GM12878 (cell line): ENCODE results near the gene OPCML.

Experiments
- BACH1 ChIP-seq: fragments of 450-650 bp; IDR thresholded peaks from 2 replicates; pipeline ENCODE4 v1.6.1; 2017; ENCODE audit warnings: mild to moderate bottlenecking, borderline replicate concordance
- CEBPB ChIP-seq, 2 experiments: fragments of 150-350 bp in 1 of 2; IDR thresholded peaks; 2 replicates each; pipeline ENCODE4 v1.6.1; 2012 to 2014; ENCODE audit warnings: low read depth in 2 of 2, low read length in 2 of 2, borderline replicate concordance in 1 of 2, inconsistent platforms in 1 of 2
- CREB1 ChIP-seq: IDR thresholded peaks from 2 replicates; pipeline ENCODE4 v1.6.1; 2012; ENCODE audit warnings: low read depth, mild to moderate bottlenecking, inconsistent platforms
- CREM ChIP-seq: IDR thresholded peaks from 2 replicates; pipeline ENCODE4 v1.6.1; 2014; ENCODE audit warnings: antibody characterized with exemption, low read depth
- CTCF ChIP-seq, 3 experiments: IDR thresholded peaks in 2 of 3; conservative IDR thresholded peaks in 1 of 3; 2 replicates each; pipeline ENCODE4 v1.5.1; 2011; ENCODE audit warnings: low read depth in 3 of 3, low read length in 3 of 3, mild to moderate bottlenecking in 3 of 3, control low read depth in 2 of 3, moderate library complexity in 2 of 3, inconsistent platforms in 1 of 3, mixed read lengths in 1 of 3; ENCODE audit not compliant: control insufficient read depth in 2 of 3, insufficient read depth in 1 of 3; ENCODE audit errors: extremely low read depth in 1 of 3
- EZH2 ChIP-seq: IDR thresholded peaks from 2 replicates; pipeline ENCODE4 v1.6.1; 2012; ENCODE audit warnings: low read depth, mild to moderate bottlenecking, control low read depth, inconsistent platforms, low read length, borderline replicate concordance; ENCODE audit not compliant: control insufficient read depth
- HDAC2 ChIP-seq: fragments of 200-600 bp; sonication (generic); IDR thresholded peaks from 2 replicates; pipeline ENCODE4 v1.6.1; 2017
- MTA2 ChIP-seq: fragments of 450-650 bp; IDR thresholded peaks from 2 replicates; pipeline ENCODE4 v1.6.1; 2016; ENCODE audit warnings: low read depth, mild to moderate bottlenecking, moderate library complexity
- POLR2A ChIP-seq: IDR thresholded peaks from 2 replicates; pipeline ENCODE4 v1.6.1; 2011; ENCODE audit warnings: low read depth, mild to moderate bottlenecking, low read length
- POLR2AphosphoS5 ChIP-seq: IDR thresholded peaks from 2 replicates; pipeline ENCODE4 v1.6.1; 2011; ENCODE audit warnings: mild to moderate bottlenecking, low read length, inconsistent platforms
- TCF3 ChIP-seq: IDR thresholded peaks from 2 replicates; pipeline ENCODE4 v1.6.1; 2012; ENCODE audit warnings: low read depth, mild to moderate bottlenecking, low read length, borderline replicate concordance; ENCODE audit not compliant: insufficient read depth
- ZZZ3 ChIP-seq: IDR thresholded peaks from 2 replicates; pipeline ENCODE4 v1.6.1; 2011; ENCODE audit warnings: low read depth; ENCODE audit not compliant: control insufficient read depth, insufficient read length

GRCh38 chr11:132921597-132921996 lies 610.7 kb downstream of the OPCML start:
- TF ChIP-seq HDAC2 (no peak), CTCF (IDR thresholded peaks at IDR 0.05 in 2 of 3, conservative IDR thresholded peaks at IDR 0.05 in 1 of 3; ENCODE audit: control insufficient read depth in 2 of 3, extremely low read depth in 1 of 3, insufficient read depth in 1 of 3, low read depth in 3 of 3, low read length in 3 of 3) (no peak), MTA2 (no peak), POLR2A (no peak), CREB1 (no peak), TCF3 (no peak), CREM (no peak), EZH2 (no peak), ZZZ3 (no peak), CEBPB (IDR thresholded peaks at IDR 0.05; ENCODE audit: borderline replicate concordance in 1 of 2, low read depth in 2 of 2, low read length in 2 of 2) (no peak), BACH1 (no peak), POLR2AphosphoS5 (no peak)
